PC-3 (cell line): ENCODE results near the gene MANBA.

Experiments used
- CTCF ChIP-seq: fragments of 300-600 bp; sonication (generic); conservative IDR thresholded peaks from 2 replicates; pipeline ENCODE4 v1.5.1; 2017; ENCODE audit warnings: antibody characterized with exemption, low read depth, mild to moderate bottlenecking, low read length
- EZH2 ChIP-seq: fragments of 300-600 bp; sonication (generic); IDR thresholded peaks from one replicate; pipeline ENCODE4 v1.6.1; 2017; ENCODE audit warnings: antibody characterized with exemption, mild to moderate bottlenecking, low read length; ENCODE audit not compliant: unreplicated experiment
- EZH2phosphoT487 ChIP-seq: fragments of 300-600 bp; sonication (generic); IDR thresholded peaks from 2 replicates; pipeline ENCODE4 v1.6.1; 2018; ENCODE audit warnings: mild to moderate bottlenecking, antibody characterized with exemption, low read length, borderline replicate concordance

- TF ChIP-seq EZH2phosphoT487 (no peak), CTCF (no peak), EZH2 (no peak)
These were observed 35.5 kb downstream of the MANBA start for GRCh38 chr4:102725229-102725628.
